Hypothalamus (tissue), 51 donors: ENCODE measurements around the gene PCLO.

Experiments
- DNase-seq, 51 donors: peaks; one replicate each; lab custom pipeline; 2025; lab: John Stamatoyannopoulos, UW

PCLO gene

DNA sequence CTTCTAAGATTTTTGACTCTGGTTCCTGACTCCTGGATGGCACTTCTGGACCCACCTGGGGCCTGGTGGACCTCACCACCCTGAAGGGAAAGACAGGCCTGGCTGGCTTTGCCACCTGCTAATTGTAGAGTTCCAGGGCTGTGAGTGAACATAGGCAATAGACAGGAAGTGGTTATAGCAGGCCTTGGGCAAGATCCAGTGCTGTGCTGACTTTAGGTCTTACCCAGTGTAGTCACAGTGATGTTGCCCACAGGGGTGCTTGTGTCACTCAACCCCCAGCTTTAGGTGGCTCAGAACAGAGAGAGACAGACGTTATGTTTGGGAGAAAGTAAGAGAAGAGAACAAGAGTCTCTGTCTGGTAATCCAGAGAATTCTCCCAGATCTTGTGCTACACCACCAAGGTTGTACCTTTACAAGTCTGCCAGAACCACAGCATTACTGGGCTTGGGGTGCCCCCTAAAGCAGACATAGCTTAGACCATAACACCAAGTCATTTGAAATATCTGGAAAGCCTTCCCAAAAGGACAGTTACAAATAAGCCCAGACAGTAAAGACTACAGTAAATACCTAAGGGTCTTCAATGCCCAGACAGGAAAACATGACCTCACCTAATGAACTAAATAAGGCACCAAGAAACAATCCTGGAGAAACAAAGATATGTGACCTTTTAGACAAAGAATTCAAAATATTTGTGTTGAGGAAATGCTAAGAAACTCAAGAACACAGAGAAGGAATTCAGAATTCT is 303.4 kb downstream of the PCLO start:
- no peak for DNase-seq

DNA sequence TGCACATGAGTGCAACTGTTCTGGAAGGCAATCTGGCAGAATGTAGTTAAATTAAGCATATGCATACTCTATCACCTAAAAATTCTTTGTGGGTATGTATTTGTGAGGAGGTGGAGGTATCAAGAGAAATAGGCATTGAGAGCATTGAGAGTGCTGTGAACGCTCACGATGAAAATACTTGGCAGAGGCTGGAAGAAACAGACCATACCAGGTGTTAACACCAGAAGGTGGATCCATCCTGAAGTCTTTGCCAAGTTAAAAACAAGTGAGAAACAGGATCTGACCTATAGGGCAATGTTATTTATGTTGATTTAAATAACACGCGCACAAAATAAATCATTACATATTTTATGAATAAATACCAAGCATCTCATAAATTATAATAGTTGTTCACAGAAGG is 311.6 kb downstream of the PCLO start:
- no peak for DNase-seq

DNA sequence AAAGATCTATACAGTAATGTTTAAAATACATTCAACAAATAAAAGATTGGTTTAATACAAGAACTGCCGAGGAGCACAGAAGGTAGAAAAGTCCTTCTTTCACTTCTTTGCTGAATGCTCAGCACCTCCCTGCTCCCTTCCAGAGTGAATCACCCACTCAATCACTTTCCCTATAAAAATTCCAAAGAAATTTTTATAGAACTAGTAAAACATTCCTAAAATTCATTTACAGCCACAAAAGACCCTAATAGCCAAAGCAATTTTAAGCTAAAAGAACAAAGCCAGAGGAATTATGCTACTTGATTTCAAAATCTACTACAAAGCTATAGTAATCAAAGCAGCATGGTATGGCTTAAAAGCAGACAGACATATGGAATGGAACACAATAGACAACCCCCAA is 320.9 kb downstream of the PCLO start:
- DNase-seq: no peak

DNA sequence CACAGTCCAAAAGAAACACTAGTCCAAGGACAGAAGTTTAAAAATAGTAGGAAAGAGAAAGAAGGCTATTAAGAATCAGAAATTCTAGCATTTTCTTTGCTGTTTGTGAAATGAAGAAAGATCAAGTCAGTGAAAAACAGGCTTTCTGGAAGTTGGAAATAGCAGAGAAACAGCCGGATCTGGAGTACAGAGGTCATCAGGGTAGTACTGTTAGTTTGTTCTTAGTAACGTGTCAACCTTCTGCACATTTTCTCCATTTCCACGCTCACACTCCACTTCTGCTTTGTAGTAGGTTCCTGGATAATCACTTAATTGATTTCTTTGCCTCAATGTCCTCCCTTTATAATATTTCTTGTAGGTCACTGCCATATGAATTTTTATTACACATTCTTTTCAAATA is 322.6 kb downstream of the PCLO start:
- DNase-seq: no peak

DNA sequence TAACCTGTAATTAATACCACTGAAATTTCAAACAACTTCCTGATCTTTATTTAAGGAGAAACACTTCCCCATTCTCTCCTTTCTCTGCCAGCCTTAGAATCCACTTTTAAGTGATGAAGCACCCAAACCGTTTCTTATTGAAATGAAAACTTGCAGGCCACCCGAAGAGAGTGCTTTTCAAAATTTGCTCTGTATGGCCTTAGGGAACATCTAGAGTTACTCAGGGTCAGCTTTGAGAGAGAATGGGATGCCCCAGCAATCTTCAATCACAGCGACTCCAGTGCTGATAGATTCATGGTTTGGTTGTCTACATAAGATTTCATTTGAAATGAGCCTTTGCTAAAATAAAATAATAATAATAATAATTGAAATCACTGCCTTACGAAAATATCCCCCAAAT is 323.1 kb downstream of the PCLO start:
- no peak for DNase-seq

DNA sequence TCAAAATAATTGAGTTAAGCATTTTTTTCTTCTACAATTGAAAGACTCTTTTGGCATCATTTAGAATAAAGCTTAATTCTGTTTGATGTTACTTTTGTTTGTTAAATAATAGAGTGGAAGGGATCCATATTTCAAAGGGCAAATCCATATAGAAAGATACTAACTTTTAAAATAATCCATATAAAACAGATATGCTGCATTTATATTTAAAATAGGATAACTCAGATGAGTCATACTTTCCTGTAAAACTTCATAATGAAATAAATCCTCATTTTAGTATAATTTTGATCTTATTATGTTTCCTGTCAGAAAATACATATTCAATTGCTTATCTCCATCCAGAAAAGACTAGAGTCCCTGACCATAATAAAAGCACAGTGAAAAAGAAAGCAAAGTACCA is 323.6 kb downstream of the PCLO start:
- no peak for DNase-seq

DNA sequence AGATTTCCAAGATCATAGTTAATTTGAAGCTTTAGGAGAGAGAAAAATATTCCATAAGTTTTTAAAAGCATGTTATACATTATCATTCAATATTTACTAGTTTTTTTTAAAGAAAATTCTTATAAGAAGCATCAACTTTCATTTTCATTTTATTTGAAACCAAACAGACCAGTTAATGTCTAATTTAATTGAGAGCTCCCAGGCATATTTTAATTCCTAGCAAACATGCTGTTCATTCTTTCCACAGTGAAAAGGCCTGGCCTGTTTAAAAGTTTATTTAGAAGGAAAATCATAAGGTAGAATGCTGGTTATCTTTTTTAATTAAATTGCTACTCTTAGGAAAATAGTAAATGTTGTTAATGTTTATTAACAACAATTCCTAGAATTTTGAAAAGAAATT is 324.4 kb downstream of the PCLO start:
- no peak for DNase-seq

DNA sequence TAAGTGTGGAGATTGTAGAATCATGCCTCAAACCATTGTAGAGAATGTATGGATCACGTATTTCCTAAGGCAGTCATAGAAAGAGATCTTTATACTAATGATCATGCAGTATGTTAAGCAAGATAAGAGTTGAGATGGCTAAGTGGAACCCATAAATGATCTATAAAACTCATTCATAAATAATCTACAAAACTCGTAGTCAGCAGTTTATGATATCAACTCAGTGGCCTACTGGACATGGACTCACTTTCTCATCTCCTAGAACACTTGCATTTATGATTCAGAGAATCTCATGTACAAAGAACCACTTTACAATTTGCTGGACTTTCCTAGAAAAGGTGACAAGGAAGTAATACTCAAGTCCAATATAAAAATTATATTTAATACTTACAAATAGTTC is 339.6 kb downstream of the PCLO start:
- DNase-seq: no peak

DNA sequence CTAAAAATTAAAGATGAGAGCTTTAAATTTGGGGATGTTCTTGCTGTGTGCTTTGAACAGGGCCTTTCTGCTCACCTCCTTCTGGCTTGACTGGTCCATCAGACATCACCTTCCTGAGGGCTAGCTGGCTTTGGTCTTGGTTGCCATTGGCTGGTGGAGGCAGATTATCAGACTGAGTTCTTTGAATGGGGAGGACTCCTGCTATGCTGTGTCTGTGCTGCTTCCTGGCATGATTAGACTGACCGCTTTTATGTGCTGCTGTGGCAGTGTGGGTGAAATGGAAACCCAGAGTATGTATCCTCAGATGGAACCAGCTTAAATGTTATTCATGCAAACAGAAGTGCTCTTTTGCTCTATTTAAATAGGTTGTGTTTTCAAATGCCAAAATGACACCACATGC is 341.6 kb downstream of the PCLO start:
- DNase-seq: no peak

DNA sequence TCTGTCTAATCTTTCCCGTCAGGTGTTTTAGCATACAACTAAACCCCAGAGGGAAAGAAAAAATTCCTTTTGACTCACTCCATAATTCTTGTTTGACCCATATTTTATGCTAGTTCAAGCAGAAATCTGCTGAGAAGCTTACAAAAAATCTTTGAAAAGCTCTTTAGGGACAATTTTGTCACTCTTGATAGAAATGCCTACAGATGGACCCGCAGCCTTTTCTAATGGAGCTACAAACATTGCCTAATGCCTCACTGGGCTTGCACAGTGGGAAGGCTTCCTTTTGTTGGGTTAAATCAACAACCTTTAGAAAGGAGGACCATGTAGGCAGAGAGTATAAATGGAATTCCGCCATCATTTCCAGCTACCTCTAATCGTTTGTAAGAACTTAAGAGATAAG is 344.5 kb downstream of the PCLO start:
- DNase-seq: no peak

DNA sequence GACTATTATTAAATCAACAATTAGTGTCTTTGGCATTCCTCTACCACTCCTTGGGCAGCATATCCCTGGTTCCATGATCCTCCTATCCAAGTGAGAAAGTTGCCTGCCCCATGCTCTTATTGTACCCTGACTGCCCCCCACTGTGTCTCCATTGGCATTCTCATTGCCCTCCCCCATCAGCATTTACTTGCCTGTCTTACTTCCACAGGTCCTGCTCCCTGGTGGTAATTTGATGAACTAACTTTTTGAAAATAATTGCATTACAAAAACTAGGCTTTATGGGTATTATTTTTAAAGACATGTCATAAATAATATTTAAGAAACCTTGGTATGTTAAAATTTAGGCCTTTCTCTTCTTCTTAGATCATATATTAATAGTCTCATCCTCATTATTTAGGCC is 346.4 kb downstream of the PCLO start:
- DNase-seq: no peak

DNA sequence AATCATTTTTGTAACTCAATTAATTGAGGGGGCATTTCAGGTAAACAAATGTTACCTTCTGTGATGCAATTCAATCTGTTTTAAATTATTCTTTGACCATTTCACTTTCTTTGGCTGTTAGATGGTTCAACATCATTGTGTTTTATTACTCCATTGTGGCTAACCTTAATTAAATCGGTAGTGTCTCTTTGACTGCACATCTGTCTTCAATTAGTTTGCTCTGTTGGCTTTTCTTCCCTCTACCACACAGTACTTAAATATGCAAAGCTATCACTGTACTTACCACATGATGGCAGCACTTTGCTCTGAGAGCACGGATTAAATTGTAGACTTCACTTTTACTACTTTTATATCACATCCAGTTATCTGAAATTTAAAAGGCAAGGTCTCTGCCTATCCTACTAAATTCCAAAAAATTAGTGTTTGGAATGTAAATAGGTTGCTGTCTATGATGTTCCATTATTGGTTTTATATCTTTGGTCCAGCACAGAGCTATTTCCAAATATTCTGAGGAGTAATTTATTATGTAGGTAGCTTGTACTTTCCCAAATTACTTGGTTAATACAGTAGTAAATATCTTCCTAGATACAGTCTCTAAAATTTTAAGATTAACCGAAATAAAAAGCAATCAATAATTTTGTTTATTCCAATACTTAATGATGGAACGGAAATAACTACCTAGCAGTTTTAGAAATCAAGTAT is 352.0 kb downstream of the PCLO start:
- peak in 3 of 51 donors; percentile 1 to 16 (median 3) for DNase-seq

DNA sequence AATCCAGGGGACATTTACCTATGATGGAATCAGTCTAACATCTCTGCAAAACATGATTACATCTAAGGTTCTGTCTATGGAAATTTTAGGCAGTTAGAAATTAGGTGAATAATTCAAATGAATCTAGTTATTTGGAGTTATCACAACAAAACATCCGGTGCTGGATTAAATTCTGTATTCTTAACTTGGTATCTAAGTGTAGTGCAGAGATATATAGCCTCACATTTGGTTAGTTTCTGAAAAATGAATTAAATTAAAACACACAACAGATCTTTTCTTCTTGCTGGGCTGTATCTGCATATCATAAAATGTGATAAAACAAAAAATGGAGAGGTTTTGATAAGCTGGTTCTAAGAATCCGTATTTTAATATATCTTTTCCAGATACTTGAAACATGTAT is 354.1 kb downstream of the PCLO start:
- no peak for DNase-seq

DNA sequence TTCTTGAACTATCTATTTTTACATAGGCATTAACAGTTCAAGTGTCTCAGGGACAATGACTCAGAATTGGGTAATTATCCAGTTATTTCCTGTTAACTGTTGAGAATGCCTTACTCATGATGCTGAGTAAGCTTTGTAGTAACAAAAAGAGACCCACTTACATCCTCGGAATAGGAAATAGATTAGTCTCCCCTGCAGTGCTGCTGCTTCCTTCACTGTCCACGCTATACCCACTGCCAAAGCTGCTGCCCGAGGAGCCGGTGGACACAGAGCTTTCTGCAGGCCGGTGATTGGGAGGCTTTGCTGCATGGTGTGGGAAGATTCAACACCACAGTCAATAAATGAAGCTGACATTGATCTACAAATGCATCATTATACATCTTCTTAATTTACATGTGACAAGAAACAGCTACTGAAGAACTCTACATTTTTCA is 357.1 kb downstream of the PCLO start:
- DNase-seq: peak in 3 of 51 donors; percentile 5 to 11 (median 9)

DNA sequence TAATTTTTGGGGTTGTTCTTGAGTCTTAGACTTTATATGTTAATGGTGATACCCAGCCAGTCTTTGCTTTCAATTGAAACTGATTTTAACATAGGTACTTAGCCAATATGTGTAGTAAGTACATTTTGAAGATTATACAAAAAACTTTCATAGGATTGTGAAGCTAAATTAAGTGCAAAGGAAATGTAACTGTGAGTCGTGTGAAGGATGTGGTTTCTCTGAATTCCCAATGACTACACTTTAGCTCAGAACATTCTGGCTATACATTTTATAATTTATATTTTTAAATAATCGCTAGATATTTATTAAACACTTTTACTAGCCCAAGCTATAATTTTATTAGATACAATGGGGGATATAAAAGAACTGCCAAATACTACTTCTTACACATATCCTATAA is 359.3 kb downstream of the PCLO start:
- DNase-seq: no peak

DNA sequence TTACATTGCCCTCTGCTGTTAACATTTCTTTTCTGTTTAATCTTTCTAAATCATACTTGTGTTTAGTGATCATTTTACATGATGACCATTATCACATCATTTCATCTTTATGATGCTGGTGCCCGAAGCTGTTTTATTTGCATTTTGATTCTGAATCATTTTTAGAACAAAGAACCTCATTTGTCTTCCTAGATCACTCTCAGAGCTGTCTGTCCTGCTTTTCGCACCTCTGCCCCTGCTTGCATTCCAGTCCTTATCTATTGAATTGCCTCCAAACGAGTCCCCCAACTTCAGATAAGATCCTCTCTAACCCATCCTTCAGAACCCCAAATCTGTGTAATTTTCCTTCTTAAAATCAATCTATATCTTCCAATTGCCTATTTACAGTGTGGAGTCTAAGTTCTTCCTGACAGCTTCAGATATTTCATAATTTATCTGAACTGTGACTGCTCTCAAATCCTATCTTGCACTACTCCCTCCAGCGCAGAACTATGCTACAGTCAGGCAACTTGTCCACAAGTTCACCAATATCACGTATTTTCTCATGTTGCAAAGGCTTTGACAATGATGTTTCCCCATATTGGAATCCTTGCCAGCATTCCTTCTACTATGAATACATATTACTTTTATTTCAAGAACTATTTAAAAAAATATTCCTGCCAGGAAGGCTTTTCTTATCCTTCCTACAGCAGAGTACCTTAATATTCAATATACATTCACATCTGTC is 372.6 kb downstream of the PCLO start:
- no peak for DNase-seq

DNA sequence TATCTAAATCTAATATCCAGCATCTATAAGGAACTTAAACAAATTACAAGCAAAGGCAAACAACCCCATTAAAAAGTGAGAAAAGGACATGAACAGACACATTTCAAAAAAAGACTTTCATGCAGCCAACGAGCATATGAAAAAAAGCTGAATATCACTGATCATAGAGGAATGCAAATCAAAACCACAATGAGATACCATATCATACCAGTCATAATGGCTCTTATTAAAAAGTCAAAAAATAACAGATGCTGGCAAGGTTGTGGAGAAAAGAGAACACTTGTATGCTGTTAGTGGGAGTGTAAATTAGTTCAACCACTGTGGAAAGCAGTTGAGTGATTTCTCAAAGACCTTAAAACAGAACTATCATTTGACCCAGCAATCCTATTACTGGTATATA is 384.7 kb downstream of the PCLO start:
- DNase-seq: no peak

DNA sequence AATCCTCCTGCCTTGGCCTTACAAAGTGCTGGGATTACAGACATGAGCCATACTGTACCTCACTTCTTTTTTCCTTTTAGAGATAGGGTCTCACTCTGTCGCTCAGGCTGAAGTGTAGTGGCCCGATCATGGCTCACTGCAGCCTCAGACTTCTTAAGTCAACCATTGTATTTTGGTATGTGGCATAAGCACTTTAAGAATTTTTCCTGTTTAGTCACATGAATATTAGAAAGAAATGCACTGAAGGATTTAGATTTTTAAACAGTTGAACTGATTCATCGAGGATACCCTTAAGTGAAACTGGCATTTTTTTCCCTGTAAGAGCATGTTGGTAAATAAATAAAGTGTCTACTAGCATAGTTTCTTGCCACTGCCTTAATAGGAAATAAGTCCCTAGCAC is 399.8 kb downstream of the PCLO start:
- DNase-seq: no peak

DNA sequence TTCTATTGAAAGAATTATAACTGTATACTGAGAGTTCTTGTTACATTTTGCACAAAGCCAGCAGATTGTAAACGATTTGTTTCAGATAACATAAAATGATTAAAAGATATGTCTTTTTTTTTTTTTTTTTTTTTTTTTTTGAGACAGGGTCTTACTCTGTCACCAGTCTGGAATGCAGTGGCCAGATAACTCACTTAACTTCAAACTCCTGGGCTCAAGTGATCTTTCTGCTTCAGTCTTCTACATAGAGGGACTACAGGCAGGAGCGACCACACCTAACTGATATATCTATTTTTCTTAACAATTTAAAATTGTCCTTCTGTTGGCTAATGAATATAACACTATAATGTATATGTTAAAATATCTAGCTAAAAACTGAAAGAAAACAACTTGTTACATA is 401.9 kb downstream of the PCLO start:
- no peak for DNase-seq

DNA sequence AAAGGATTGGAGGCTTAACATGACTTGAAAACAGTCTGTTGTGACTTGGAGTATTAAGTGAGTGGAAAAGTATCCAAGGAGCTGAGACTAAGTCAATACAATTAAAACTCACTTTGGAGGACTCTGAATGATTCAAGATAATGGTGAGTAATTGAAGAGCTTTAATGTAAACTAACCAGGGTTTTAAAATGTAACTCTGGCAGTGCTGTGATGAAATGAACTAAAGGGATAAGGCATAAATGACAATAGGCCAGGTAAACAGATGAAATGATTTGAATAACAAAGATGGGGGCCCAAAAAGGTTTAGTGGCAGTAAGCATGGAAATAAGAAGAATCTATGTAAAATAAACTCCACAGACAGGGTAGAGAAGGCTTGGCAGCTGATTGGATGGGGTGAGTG is 402.6 kb downstream of the PCLO start:
- no peak for DNase-seq

DNA sequence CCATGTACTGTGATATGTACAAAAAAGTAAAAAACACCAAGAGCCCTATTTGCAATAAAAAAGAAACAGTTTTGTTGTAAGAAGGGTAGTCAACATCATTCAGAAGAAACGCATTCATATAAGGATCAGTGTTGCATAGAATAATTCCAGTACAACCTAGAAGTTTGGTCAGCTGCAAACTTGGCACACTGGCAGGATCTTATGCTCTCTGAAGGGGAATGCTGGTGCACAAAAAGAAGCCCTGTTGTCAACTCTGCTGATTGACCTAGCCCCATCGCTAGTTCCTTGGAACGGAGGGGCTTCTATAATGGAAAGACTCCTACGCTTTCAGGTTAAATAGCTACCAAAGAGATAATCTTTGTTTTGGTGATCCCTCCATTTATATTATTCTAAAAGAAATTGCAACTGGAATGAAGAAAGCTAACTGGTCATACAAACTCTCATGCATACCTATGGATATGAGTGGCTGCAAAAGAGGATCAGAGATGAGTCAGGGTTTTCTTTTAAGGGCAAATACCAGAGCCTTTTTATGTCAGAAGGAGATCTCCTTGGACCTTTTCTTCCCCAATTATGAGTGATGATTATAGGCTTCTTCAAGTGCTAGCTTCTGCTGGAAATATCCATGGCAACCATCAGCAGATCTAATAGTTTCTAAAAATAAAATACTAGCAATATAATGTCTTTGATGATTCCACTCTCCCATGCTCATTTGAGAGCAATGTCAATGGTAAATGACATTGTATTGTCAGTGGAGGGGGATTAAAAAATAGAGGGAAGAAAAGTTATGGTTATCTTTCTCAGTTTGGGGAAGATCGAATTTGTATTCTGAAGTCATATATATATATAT is 406.8 kb downstream of the PCLO start:
- DNase-seq: peak in 1 of 51 donors; percentile 1
